Suprapubic skin (tissue), 4 donors: ENCODE results near the gene PSAP. TPM values are rescaled to one million over a fixed set of nuclear protein-coding genes. Genes with fewer than 3 reads are reported as not detected.
"Not testable (repeated sequence)": the region's sequence is repeated elsewhere in the genome, so short reads cannot be mapped to it uniquely, and the experiment has no call there.

ENCODE experiments used
- DNase-seq, 2 donors: peaks; one replicate each; pipeline ENCODE4 v3.0.0-alpha.2; 2019; ENCODE audit warnings: low spot score in 2 of 2
- H3K27ac ChIP-seq: fragments of 200-600 bp; sonication (generic); one replicate; pipeline ENCODE4 v1.5.1; 2019
- H3K27me3 ChIP-seq: fragments of 200-600 bp; sonication (generic); one replicate; pipeline ENCODE4 v1.5.1; 2019
- H3K36me3 ChIP-seq: fragments of 200-600 bp; sonication (generic); one replicate; pipeline ENCODE4 v1.5.1; 2019
- H3K4me1 ChIP-seq: fragments of 200-600 bp; sonication (generic); one replicate; pipeline ENCODE4 v1.5.1; 2019
- H3K4me3 ChIP-seq: fragments of 200-600 bp; sonication (generic); one replicate; pipeline ENCODE4 v1.5.1; 2019; ENCODE audit warnings: mild to moderate bottlenecking
- H3K9me3 ChIP-seq: fragments of 200-600 bp; sonication (generic); one replicate; pipeline ENCODE4 v1.5.1; 2019
- EP300 ChIP-seq: sonication (generic); formaldehyde crosslinking; IDR thresholded peaks from one replicate; pipeline ENCODE4 v1.6.1; 2017; ENCODE audit warnings: antibody characterized with exemption
- POLR2A ChIP-seq, 2 donors: fragments of 450-650 bp; IDR thresholded peaks; one replicate each; pipeline ENCODE4 v1.6.1; 2017; ENCODE audit warnings: antibody characterized with exemption in 2 of 2, mild to moderate bottlenecking in 2 of 2, moderate library complexity in 2 of 2
- POLR2AphosphoS5 ChIP-seq, 3 donors: sonication (generic); formaldehyde crosslinking; IDR thresholded peaks; one replicate each; pipeline ENCODE4 v1.6.1; 2017; ENCODE audit warnings: antibody characterized with exemption in 3 of 3
- WGBS: methylation state at CpG from one replicate; pipeline ENCODE4 v1.1.5; 2018; 5-methylcytosine and 5-hydroxymethylcytosine counted together
- total RNA-seq, 4 donors: library from RNA; depleted of rRNA; stranded (reverse); fragments of >200 nt; gene quantifications; one replicate each; pipeline ENCODE4 v1.1.0, GENCODE V29; 2016
- TF ChIP-seq, protein P1 (sequence below), 2 donors: fragments of 200-600 bp in 1 of 2; fragments of 450-650 bp in 1 of 2; sonication (generic) in 1 of 2; IDR thresholded peaks; one replicate each; pipeline ENCODE4 v1.5.1; 2016 to 2019; ENCODE audit warnings: antibody characterized with exemption in 2 of 2, mild to moderate bottlenecking in 1 of 2, moderate library complexity in 1 of 2

Gene PSAP
- total RNA-seq, 4 donors from 2014 or later: 391 to 548 (median 468) TPM

DNA sequence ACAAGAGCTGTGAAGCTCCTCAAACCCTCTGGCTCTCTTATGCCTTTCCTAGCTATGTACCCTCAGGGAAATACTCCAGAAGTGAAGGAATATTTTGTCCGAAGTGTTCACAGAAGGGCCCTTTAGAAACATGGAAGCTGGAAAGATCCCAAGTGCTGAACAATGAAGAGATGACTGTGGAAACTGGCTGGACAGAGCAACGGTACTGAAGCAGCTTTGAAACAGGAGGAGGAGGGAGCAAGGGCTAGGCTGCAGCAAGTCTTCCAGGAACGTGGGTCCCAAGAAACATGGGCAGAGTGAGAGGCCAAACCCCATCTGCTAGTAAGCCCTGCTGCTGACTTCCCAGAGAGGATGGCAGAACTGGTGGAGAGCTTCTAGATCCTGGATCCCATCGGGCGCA lies 3.0 kb upstream of the PSAP start:
- WGBS: 50% methylated on average over 5 of the region's 5 CpGs
- no peak for DNase-seq
- H3K4me1 ChIP-seq: peaks cover 18% of the 10 kb centered on the region

DNA sequence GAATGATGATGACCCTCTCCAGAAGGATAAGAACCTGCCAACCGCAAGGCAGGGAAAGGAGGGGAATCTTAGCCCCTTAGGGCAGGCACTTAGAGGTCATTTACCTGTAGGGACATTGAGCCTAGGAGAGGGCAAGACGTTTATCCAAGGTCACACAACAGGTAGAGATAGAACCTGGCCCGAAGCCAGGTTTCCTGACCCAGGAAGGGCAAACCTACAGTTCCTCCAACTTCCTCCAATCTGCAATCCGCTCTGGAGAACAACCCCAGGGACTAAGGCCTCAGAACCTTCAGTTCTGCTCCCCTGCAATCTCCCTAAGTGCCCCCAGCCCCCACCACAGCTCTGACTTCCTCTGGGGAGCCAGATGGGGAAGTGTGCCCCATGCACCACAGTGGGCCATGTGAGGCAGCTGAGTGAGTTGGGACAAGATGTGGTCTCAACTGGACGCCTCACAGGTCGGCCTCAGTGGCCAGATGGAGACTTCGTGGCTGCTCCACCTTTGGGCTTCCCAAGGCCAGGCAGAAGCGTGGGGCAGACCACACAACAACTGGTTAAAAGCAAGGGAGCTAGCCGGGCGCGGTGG lies 1.4 kb upstream of the PSAP start:
- H3K27me3 ChIP-seq: no peaks in the 10 kb centered on the region
- no peaks in the 10 kb centered on the region for H3K9me3 ChIP-seq
- no peak overlapping the region for H3K27ac ChIP-seq
- no peak overlapping the region for H3K4me3 ChIP-seq
- TF ChIP-seq POLR2AphosphoS5 (IDR thresholded peaks at IDR 0.05): no peak
- TF ChIP-seq, protein P1, sequence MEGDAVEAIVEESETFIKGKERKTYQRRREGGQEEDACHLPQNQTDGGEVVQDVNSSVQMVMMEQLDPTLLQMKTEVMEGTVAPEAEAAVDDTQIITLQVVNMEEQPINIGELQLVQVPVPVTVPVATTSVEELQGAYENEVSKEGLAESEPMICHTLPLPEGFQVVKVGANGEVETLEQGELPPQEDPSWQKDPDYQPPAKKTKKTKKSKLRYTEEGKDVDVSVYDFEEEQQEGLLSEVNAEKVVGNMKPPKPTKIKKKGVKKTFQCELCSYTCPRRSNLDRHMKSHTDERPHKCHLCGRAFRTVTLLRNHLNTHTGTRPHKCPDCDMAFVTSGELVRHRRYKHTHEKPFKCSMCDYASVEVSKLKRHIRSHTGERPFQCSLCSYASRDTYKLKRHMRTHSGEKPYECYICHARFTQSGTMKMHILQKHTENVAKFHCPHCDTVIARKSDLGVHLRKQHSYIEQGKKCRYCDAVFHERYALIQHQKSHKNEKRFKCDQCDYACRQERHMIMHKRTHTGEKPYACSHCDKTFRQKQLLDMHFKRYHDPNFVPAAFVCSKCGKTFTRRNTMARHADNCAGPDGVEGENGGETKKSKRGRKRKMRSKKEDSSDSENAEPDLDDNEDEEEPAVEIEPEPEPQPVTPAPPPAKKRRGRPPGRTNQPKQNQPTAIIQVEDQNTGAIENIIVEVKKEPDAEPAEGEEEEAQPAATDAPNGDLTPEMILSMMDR (IDR thresholded peaks at IDR 0.05): no peak
- TF ChIP-seq POLR2A (IDR thresholded peaks at IDR 0.05): no peak
- no peak for TF ChIP-seq EP300
- DNase-seq: no peak
- no peaks in the 10 kb centered on the region for H3K36me3 ChIP-seq
- 82% methylated on average over 10 of the region's 11 CpGs for WGBS
- H3K4me1 ChIP-seq: peaks cover 33% of the 10 kb centered on the region

More for the DNA sequence above, 3.0 kb upstream of the PSAP start:
- no peak overlapping the region for H3K27ac ChIP-seq
- no peaks in the 10 kb centered on the region for H3K9me3 ChIP-seq
- no peaks in the 10 kb centered on the region for H3K27me3 ChIP-seq
- H3K36me3 ChIP-seq: no peaks in the 10 kb centered on the region
- H3K4me3 ChIP-seq: no peak overlapping the region
- no peak for TF ChIP-seq POLR2AphosphoS5 (IDR thresholded peaks at IDR 0.05)
- TF ChIP-seq POLR2A (IDR thresholded peaks at IDR 0.05): no peak
- TF ChIP-seq, protein P1 (IDR thresholded peaks at IDR 0.05): no peak
- no peak for TF ChIP-seq EP300

DNA sequence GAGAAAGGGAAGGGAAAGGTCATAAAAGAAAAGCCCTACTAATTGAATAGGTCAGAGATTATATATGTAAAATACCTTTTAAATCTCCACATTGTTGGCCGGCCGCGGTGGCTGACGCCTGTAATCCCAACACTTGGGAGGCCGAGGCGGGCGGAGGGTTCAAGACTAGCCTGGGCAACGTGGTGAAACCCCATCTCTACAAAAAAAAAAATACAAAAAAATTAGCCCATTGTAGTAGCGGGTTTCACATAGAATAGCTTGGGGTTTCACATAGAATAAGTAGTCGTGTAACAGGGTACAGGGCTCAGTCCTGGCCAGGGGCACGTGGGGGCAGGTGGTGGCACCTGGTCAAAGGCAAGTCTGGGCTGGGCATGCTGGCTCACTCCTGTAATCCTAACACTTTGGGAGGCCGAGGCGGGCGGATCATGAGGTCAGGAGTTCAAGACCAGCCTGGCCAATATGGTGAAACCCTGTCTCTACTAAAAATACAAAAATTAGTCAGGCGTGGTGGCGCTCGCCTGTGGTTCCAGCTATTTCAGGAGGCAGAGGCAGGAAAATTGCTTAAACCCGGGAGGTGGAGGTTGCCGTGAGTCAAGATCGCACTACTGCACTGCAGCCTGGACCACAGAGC lies 529 bp upstream of the PSAP start:
- not testable (repeated sequence) for H3K36me3 ChIP-seq, DNase-seq, H3K27me3 ChIP-seq, H3K9me3 ChIP-seq
- H3K4me1 ChIP-seq: peaks cover 37% of the 10 kb centered on the region
- peak overlapping the region; percentile 100 for H3K4me3 ChIP-seq
- peak overlapping the region; percentile 98 for H3K27ac ChIP-seq
- 38% methylated on average over 20 of the region's 20 CpGs for WGBS

DNA sequence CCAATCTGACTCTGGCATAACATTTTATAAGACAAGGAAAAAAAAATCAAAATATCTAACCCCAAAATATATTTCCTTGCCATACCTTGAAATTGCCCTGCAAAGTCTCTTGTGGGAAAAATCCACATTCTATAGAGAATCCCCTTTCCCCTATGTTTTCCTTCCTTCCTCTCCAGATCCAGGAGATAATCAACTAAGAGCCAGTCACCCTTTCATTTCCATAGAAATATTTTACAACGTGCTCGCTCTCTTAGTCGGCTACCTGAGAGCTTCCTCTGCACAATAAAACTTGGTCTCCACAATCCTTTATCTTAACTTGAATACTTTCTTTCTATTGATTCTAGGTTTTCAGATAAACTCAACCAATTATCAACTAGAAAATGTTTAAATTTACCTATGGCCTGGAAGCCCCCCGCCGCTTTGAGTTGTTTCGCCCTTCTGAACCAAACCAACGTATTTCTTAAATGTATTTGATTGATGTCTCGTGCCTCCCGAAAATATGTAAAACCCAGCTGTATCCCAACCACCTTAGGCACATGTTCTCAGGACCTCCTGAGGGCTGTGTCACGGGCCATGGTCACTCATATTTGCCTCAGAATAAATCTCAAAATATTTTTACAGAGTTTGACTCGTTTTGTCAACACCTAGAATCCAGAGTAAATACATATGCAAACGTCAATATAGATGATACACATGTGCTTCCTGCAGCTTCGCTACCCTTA lies 869 bp downstream of the PSAP start:
- Histone ChIP-seq H3K36me3 (no peaks in the 10 kb centered on the region), H3K27ac (peak overlapping the region; percentile 98), H3K4me1 (peaks cover 49% of the 10 kb centered on the region), H3K4me3 (peak overlapping the region; percentile 100), H3K27me3 (no peaks in the 10 kb centered on the region), H3K9me3 (no peaks in the 10 kb centered on the region)
- TF ChIP-seq POLR2A (IDR thresholded peaks at IDR 0.05): no peak
- TF ChIP-seq EP300: no peak
- TF ChIP-seq, protein P1 (IDR thresholded peaks at IDR 0.05): no peak
- TF ChIP-seq POLR2AphosphoS5 (IDR thresholded peaks at IDR 0.05): no peak
- WGBS: 2% methylated on average over 13 of the region's 13 CpGs
- DNase-seq: no peak

DNA sequence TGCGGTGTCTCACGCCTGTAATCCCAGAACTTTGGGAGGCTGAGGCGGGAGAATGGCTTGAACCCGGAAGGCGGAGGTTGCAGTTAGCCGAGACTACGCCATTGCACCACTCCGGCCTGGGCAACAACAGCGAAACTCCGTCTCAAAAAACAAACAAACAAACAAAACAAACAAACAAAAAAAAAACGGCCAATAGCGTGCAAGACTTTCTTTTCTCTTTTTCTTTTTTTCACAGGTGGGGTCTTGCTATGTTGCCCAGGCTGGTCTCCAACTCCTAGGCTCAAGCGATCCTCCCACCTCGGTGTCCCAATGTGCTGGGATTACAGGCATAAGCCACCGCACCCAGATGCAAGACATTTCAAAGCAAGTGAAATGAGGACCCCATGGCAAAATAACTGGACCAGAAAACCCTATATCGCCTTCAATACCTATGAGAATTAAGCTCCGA lies 1.6 kb downstream of the PSAP start:
- no peaks in the 10 kb centered on the region for H3K36me3 ChIP-seq
- H3K9me3 ChIP-seq: no peaks in the 10 kb centered on the region
- WGBS: 91% methylated on average over 17 of the region's 17 CpGs
- no peak overlapping the region for H3K27ac ChIP-seq
- H3K27me3 ChIP-seq: no peaks in the 10 kb centered on the region
- H3K4me1 ChIP-seq: peaks cover 55% of the 10 kb centered on the region
- no peak for TF ChIP-seq POLR2A (IDR thresholded peaks at IDR 0.05)
- TF ChIP-seq, protein P1 (IDR thresholded peaks at IDR 0.05): no peak
- no peak for TF ChIP-seq POLR2AphosphoS5 (IDR thresholded peaks at IDR 0.05)
- no peak for TF ChIP-seq EP300
- H3K4me3 ChIP-seq: peak overlapping the region; percentile 100
- no peak for DNase-seq
